ENCODE measurements around the gene E2F4. TPM values are rescaled to one million over a fixed set of nuclear protein-coding genes. Genes with fewer than 3 reads are reported as not detected.

Gene E2F4
- total and polyA plus RNA-seq, 2 of the 13 experiments (the other 11 are each of a cell fraction or from before 2014, with no cell fraction given) = 84.8 to 91.2 TPM

DNA sequence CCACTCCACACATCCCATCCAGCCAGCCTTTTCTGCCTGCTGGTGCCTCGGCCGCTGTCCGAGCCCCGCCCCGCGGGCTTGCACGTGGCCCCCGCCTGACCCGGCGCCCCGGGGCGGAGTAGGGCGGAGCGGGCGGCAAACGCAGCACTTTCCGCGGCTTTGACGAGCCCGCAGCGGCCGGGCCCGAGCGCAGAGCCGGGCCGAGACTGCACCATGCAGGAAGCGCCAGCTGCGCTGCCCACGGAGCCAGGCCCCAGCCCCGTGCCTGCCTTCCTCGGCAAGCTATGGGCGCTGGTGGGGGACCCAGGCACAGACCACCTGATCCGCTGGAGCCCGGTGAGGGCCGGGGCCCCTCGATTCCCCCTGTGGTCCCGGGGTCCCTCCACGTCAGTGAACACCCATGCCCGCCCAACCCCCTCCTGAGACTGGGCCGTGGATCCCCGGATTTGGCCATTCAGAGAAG, 27.3 kb upstream of the E2F4 start, which contains the start of gene HSF4 (continued):
- TF ChIP-seq, protein P1, sequence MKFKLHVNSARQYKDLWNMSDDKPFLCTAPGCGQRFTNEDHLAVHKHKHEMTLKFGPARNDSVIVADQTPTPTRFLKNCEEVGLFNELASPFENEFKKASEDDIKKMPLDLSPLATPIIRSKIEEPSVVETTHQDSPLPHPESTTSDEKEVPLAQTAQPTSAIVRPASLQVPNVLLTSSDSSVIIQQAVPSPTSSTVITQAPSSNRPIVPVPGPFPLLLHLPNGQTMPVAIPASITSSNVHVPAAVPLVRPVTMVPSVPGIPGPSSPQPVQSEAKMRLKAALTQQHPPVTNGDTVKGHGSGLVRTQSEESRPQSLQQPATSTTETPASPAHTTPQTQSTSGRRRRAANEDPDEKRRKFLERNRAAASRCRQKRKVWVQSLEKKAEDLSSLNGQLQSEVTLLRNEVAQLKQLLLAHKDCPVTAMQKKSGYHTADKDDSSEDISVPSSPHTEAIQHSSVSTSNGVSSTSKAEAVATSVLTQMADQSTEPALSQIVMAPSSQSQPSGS (CRISPR knock-in tag; IDR thresholded peaks at IDR 0.05) = peak; percentile 86
- TF ChIP-seq, protein P2, sequence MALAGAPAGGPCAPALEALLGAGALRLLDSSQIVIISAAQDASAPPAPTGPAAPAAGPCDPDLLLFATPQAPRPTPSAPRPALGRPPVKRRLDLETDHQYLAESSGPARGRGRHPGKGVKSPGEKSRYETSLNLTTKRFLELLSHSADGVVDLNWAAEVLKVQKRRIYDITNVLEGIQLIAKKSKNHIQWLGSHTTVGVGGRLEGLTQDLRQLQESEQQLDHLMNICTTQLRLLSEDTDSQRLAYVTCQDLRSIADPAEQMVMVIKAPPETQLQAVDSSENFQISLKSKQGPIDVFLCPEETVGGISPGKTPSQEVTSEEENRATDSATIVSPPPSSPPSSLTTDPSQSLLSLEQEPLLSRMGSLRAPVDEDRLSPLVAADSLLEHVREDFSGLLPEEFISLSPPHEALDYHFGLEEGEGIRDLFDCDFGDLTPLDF (CRISPR knock-in tag; IDR thresholded peaks at IDR 0.05) = peak; percentile 63; the same call in 1 of the 2 replicates
- peak; percentile 59; the same call in 1 of the 2 replicates for TF ChIP-seq ZMYM4 (CRISPR knock-in tag; IDR thresholded peaks at IDR 0.05)
- 0 out of 2 replicates have a peak, but pooled peaks have one; percentile 47 for TF ChIP-seq ZSCAN31 (CRISPR knock-in tag; IDR thresholded peaks at IDR 0.05; ENCODE audit: low read depth)
- TF ChIP-seq NCOA2 (CRISPR knock-in tag; IDR thresholded peaks at IDR 0.05) = no peak; the same call in 1 of the 2 replicates
- peak; percentile 89; the same call in 1 of the 2 replicates for TF ChIP-seq ZNF451 (CRISPR knock-in tag; IDR thresholded peaks at IDR 0.05)
- no peak for TF ChIP-seq SOX6 (IDR thresholded peaks at IDR 0.05)
- TF ChIP-seq SOX6 (CRISPR knock-in tag; IDR thresholded peaks at IDR 0.05) = peak; percentile 73
- no peak for TF ChIP-seq ZNF230 (CRISPR knock-in tag; IDR thresholded peaks at IDR 0.05)
- TF ChIP-seq TOE1 (CRISPR knock-in tag; IDR thresholded peaks at IDR 0.05) = 0 out of 2 replicates have a peak, but pooled peaks have one; percentile 53
- TF ChIP-seq ISL2 (CRISPR knock-in tag; IDR thresholded peaks at IDR 0.05) = peak; percentile 76; the same call in 1 of the 2 replicates
- TF ChIP-seq, protein P3, sequence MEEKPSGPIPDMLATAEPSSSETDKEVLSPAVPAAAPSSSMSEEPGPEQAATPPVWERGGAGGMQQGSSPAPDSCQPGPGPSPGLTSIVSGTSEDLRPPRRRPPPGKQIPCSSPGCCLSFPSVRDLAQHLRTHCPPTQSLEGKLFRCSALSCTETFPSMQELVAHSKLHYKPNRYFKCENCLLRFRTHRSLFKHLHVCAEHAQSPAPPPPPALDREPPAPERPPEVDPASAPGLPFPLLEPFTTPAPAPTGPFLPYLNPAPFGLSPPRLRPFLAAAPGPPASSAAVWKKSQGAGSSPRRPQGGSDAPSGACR (CRISPR knock-in tag; IDR thresholded peaks at IDR 0.05) = no peak
- TF ChIP-seq, protein P4, sequence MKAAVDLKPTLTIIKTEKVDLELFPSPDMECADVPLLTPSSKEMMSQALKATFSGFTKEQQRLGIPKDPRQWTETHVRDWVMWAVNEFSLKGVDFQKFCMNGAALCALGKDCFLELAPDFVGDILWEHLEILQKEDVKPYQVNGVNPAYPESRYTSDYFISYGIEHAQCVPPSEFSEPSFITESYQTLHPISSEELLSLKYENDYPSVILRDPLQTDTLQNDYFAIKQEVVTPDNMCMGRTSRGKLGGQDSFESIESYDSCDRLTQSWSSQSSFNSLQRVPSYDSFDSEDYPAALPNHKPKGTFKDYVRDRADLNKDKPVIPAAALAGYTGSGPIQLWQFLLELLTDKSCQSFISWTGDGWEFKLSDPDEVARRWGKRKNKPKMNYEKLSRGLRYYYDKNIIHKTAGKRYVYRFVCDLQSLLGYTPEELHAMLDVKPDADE (CRISPR knock-in tag; IDR thresholded peaks at IDR 0.05) = no peak
- no peak for TF ChIP-seq ZBTB20 (CRISPR knock-in tag; IDR thresholded peaks at IDR 0.05; ENCODE audit: borderline replicate concordance, low read depth)
- TF ChIP-seq, protein P5, sequence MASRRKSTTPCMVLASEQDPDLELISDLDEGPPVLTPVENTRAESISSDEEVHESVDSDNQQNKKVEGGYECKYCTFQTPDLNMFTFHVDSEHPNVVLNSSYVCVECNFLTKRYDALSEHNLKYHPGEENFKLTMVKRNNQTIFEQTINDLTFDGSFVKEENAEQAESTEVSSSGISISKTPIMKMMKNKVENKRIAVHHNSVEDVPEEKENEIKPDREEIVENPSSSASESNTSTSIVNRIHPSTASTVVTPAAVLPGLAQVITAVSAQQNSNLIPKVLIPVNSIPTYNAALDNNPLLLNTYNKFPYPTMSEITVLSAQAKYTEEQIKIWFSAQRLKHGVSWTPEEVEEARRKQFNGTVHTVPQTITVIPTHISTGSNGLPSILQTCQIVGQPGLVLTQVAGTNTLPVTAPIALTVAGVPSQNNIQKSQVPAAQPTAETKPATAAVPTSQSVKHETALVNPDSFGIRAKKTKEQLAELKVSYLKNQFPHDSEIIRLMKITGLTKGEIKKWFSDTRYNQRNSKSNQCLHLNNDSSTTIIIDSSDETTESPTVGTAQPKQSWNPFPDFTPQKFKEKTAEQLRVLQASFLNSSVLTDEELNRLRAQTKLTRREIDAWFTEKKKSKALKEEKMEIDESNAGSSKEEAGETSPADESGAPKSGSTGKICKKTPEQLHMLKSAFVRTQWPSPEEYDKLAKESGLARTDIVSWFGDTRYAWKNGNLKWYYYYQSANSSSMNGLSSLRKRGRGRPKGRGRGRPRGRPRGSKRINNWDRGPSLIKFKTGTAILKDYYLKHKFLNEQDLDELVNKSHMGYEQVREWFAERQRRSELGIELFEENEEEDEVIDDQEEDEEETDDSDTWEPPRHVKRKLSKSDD (CRISPR knock-in tag; IDR thresholded peaks at IDR 0.05; ENCODE audit: low read depth) = peak; percentile 96
- TF ChIP-seq, protein P6, sequence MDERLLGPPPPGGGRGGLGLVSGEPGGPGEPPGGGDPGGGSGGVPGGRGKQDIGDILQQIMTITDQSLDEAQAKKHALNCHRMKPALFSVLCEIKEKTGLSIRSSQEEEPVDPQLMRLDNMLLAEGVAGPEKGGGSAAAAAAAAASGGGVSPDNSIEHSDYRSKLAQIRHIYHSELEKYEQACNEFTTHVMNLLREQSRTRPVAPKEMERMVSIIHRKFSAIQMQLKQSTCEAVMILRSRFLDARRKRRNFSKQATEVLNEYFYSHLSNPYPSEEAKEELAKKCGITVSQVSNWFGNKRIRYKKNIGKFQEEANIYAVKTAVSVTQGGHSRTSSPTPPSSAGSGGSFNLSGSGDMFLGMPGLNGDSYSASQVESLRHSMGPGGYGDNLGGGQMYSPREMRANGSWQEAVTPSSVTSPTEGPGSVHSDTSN (CRISPR knock-in tag; IDR thresholded peaks at IDR 0.05) = no peak
- TF ChIP-seq CAMTA2 (CRISPR knock-in tag; IDR thresholded peaks at IDR 0.05; ENCODE audit: borderline replicate concordance) = peak; percentile 83; the same call in 1 of the 2 replicates
- no peak for TF ChIP-seq HNF4G (IDR thresholded peaks at IDR 0.05; ENCODE audit: borderline replicate concordance, low read depth, low read length)
- TF ChIP-seq HNF4G (CRISPR knock-in tag; IDR thresholded peaks at IDR 0.05; ENCODE audit: borderline replicate concordance, low read depth) = peak; percentile 70; the same call in 1 of the 2 replicates
- TF ChIP-seq NFE2 (CRISPR knock-in tag; IDR thresholded peaks at IDR 0.05) = no peak
- peak; percentile 92 for TF ChIP-seq ZNF33B (CRISPR knock-in tag; IDR thresholded peaks at IDR 0.05)
- no peak for TF ChIP-seq NONO (IDR thresholded peaks at IDR 0.05)
- TF ChIP-seq NONO (CRISPR knock-in tag; conservative IDR thresholded peaks at IDR 0.05) = peak; percentile 97
